MM.1S (cell line): Measurements from ENCODE around the gene TBC1D7.

Experiments
- DNase-seq: peaks from one replicate; pipeline ENCODE4 v3.0.0-alpha.2; 2015
- H2AFZ ChIP-seq: fragments of 300-600 bp; sonication (generic); 2 replicates; pipeline ENCODE4 v1.6.0; 2016; ENCODE audit warnings: antibody characterized with exemption, low read length
- H3F3A ChIP-seq: fragments of 300-600 bp; sonication (generic); 2 replicates; pipeline ENCODE4 v1.6.1; 2016; ENCODE audit warnings: mild to moderate bottlenecking, antibody characterized with exemption, low read length, moderate library complexity, mixed read lengths; ENCODE audit not compliant: insufficient read depth
- H3K27ac ChIP-seq: fragments of 300-600 bp; sonication (generic); 2 replicates; pipeline ENCODE4 v1.5.1; 2016; ENCODE audit warnings: mild to moderate bottlenecking, low read length
- H3K27me3 ChIP-seq: fragments of 300-600 bp; sonication (generic); replicated peaks from 2 replicates; pipeline ENCODE4 v1.6.0; 2016; ENCODE audit warnings: low read length; ENCODE audit not compliant: insufficient read depth
- H3K36me3 ChIP-seq: fragments of 300-600 bp; sonication (generic); replicated peaks from 2 replicates; pipeline ENCODE4 v1.6.1; 2016; ENCODE audit warnings: mild to moderate bottlenecking, low read length, mixed read lengths; ENCODE audit not compliant: insufficient read depth
- H3K4me1 ChIP-seq: fragments of 300-600 bp; sonication (generic); 2 replicates; pipeline ENCODE4 v1.6.1; 2016; ENCODE audit warnings: low read length, mixed read lengths
- H3K4me2 ChIP-seq: fragments of 300-600 bp; sonication (generic); 2 replicates; pipeline ENCODE4 v1.6.0; 2016; ENCODE audit warnings: low read depth, low read length
- H3K4me3 ChIP-seq: fragments of 300-600 bp; sonication (generic); 2 replicates; pipeline ENCODE4 v1.5.1; 2016; ENCODE audit warnings: low read length, mixed read lengths
- H3K79me2 ChIP-seq: fragments of 300-600 bp; sonication (generic); 2 replicates; pipeline ENCODE4 v1.6.1; 2016; ENCODE audit warnings: mixed run types, low read length, mixed read lengths
- H3K9ac ChIP-seq: fragments of 300-600 bp; sonication (generic); 2 replicates; pipeline ENCODE4 v1.6.1; 2016; ENCODE audit warnings: low read length, mixed read lengths
- H3K9me2 ChIP-seq: fragments of 300-600 bp; sonication (generic); replicated peaks from 2 replicates; pipeline ENCODE4 v1.6.1; 2016; ENCODE audit warnings: mild to moderate bottlenecking, low read length, mixed read lengths; ENCODE audit not compliant: insufficient read depth
- H3K9me3 ChIP-seq: fragments of 300-600 bp; sonication (generic); replicated peaks from 2 replicates; pipeline ENCODE4 v1.6.1; 2016; ENCODE audit warnings: mild to moderate bottlenecking, low read length, mixed read lengths; ENCODE audit not compliant: insufficient read depth
- H4K20me1 ChIP-seq: fragments of 300-600 bp; sonication (generic); 2 replicates; pipeline ENCODE4 v1.6.1; 2016; ENCODE audit warnings: mild to moderate bottlenecking, low read length, moderate library complexity, mixed read lengths; ENCODE audit not compliant: insufficient read depth
- EZH2 ChIP-seq: fragments of 300-600 bp; sonication (generic); optimal IDR thresholded peaks from 2 replicates; pipeline ENCODE3; 2017; ENCODE audit warnings: low read depth, mild to moderate bottlenecking, antibody characterized with exemption, low read length, mixed read lengths
- EZH2phosphoT487 ChIP-seq: fragments of 300-600 bp; sonication (generic); IDR thresholded peaks from 2 replicates; pipeline ENCODE4 v1.6.1; 2018; ENCODE audit warnings: antibody characterized with exemption, low read length
- TF ChIP-seq, protein P1 (sequence below): fragments of 300-600 bp; sonication (generic); IDR thresholded peaks from 2 replicates; pipeline ENCODE4 v1.5.1; 2016; ENCODE audit warnings: antibody characterized with exemption, low read length, mixed read lengths

TBC1D7 gene

DNA sequence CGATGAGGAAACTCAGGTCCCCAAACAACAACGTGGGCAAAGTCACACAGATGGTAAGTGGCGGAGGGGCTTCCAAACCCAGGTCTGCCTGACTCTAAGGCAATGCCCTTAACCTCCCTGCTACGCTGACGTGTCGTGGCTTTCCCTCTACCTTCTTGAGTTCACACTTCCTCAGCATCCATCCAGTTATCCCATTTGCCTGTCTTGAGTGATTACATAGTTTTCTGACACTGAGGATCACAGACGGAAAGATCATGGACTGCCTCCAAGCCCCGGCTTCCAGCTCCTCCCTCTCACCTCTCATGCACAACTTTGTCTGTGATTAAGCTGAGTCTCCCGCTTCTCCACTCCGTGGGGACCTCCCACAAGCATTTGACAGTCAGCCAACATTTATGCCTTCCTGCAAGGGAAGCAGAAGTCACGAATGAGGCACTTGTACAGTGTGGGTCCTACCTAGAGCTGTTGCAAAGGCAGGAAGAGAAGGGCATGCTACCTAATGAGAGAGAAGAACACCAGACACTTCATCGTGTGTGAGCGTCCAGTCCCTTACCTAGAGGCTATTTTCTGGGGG lies 33.8 kb downstream of the TBC1D7 start:
- Histone ChIP-seq H3K9me2 (no peaks in the 10 kb centered on the region), H3K4me1 (no peaks in the 10 kb centered on the region), H3F3A (no peaks in the 10 kb centered on the region), H3K27me3 (no peaks in the 10 kb centered on the region), H4K20me1 (no peaks in the 10 kb centered on the region), H3K4me2 (no peak overlapping the region), H3K9ac (no peak overlapping the region), H3K36me3 (no peaks in the 10 kb centered on the region), H2AFZ (no peak overlapping the region), H3K79me2 (no peaks in the 10 kb centered on the region), H3K27ac (no peak overlapping the region), H3K9me3 (no peaks in the 10 kb centered on the region), H3K4me3 (no peak overlapping the region)
- no peak for DNase-seq
- TF ChIP-seq, protein P1, sequence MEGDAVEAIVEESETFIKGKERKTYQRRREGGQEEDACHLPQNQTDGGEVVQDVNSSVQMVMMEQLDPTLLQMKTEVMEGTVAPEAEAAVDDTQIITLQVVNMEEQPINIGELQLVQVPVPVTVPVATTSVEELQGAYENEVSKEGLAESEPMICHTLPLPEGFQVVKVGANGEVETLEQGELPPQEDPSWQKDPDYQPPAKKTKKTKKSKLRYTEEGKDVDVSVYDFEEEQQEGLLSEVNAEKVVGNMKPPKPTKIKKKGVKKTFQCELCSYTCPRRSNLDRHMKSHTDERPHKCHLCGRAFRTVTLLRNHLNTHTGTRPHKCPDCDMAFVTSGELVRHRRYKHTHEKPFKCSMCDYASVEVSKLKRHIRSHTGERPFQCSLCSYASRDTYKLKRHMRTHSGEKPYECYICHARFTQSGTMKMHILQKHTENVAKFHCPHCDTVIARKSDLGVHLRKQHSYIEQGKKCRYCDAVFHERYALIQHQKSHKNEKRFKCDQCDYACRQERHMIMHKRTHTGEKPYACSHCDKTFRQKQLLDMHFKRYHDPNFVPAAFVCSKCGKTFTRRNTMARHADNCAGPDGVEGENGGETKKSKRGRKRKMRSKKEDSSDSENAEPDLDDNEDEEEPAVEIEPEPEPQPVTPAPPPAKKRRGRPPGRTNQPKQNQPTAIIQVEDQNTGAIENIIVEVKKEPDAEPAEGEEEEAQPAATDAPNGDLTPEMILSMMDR, result no peak
- TF ChIP-seq EZH2 (no peak), EZH2phosphoT487 (no peak)

DNA sequence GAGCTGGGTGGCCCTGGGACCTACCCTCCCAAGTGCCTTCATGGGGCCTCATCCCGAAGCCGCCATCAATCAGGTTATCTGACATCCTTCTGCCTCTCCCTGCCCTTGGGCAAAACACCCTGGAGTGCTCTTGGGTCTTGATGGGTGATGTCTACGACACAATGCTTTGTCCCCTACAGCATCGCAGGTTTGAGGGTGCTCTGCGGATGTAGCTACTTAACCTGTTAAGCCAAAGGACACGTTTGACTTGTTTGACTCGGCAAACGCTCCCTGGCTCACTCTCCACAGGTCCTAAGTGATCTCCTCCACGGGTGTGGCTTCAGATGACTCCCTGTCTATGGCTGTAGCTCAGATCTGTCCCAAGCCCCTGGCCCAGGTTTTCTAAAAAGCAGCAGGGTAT lies 35.6 kb downstream of the TBC1D7 start:
- Histone ChIP-seq H3K27ac (no peak overlapping the region), H3F3A (no peaks in the 10 kb centered on the region), H3K9me3 (no peaks in the 10 kb centered on the region), H3K4me3 (no peak overlapping the region), H2AFZ (no peak overlapping the region), H3K4me2 (no peak overlapping the region), H3K27me3 (no peaks in the 10 kb centered on the region), H3K4me1 (no peaks in the 10 kb centered on the region), H3K9me2 (no peaks in the 10 kb centered on the region), H3K9ac (no peak overlapping the region), H3K79me2 (no peaks in the 10 kb centered on the region), H3K36me3 (peaks cover 1% of the 10 kb centered on the region; the same call in 1 of the 2 replicates), H4K20me1 (no peaks in the 10 kb centered on the region)
- no peak for DNase-seq
- no peak for TF ChIP-seq EZH2
- TF ChIP-seq EZH2phosphoT487, result no peak
- TF ChIP-seq, protein P1, result no peak

DNA sequence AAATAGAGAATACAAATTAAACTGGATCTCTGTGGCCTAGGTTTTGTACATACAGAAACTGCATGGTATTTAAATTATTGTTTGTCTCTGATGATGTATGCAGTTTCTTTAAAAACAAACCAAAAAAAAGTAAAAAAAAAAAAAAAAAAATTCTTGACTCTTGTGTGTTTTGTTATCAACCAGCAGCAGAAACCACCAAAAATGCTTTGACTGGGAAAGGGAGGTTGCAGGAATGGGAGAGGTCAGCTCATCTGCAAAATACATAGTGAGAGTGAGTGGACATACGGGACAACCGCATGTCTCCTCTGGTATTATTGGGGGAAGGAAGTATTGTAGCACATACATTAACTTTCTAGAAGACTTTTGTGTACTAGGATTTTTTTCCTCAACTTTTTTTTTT lies 38.0 kb downstream of the TBC1D7 start:
- TF ChIP-seq EZH2phosphoT487, result no peak
- H3K9me3 ChIP-seq, result no peaks in the 10 kb centered on the region
- H3K27ac ChIP-seq, result no peak overlapping the region
- H3F3A ChIP-seq, result no peaks in the 10 kb centered on the region
- H3K4me2 ChIP-seq, result no peak overlapping the region
- H3K9ac ChIP-seq, result no peak overlapping the region
- H3K27me3 ChIP-seq, result no peaks in the 10 kb centered on the region
- peaks cover 14% of the 10 kb centered on the region for H3K4me1 ChIP-seq
- peaks cover 16% of the 10 kb centered on the region for H3K36me3 ChIP-seq
- H2AFZ ChIP-seq, result no peak overlapping the region
- H4K20me1 ChIP-seq, result no peaks in the 10 kb centered on the region
- DNase-seq, result no peak
- no peaks in the 10 kb centered on the region for H3K79me2 ChIP-seq
- no peaks in the 10 kb centered on the region for H3K9me2 ChIP-seq
- no peak overlapping the region for H3K4me3 ChIP-seq

DNA sequence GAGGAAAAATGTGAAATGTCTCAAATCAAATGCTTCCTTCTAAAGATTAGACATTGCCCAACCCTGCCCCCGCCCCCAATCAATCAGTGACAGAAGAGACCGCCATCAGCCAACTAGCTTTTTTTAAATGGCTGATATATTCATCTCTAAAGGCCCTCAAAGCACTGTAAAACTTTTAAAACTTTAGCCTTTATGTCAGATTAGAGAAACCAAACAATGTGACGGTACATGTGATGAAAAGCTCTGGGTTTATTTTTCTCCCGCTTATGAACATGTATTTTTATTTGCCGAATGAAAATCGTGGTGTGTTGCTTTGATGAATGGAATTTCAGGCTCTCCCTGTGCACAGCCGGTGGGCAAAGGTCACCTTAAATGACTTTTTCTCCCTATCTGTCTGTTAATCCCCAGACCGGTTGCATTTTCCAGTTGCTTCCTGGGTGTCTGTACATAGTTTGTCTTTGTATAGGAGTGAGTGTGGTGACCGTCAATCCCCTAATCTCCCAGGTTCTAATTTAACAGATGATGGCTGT lies 38.5 kb downstream of the TBC1D7 start:
- Histone ChIP-seq H3K9ac (no peak overlapping the region), H3K27ac (no peak overlapping the region), H3K4me2 (no peak overlapping the region), H4K20me1 (no peaks in the 10 kb centered on the region), H3K9me2 (no peaks in the 10 kb centered on the region), H3K9me3 (no peaks in the 10 kb centered on the region), H3F3A (no peaks in the 10 kb centered on the region), H3K4me1 (peaks cover 15% of the 10 kb centered on the region), H3K79me2 (no peaks in the 10 kb centered on the region), H3K4me3 (no peak overlapping the region), H3K27me3 (no peaks in the 10 kb centered on the region), H3K36me3 (peaks cover 16% of the 10 kb centered on the region), H2AFZ (no peak overlapping the region)
- no peak for TF ChIP-seq EZH2
- TF ChIP-seq, protein P1, result no peak
- TF ChIP-seq EZH2phosphoT487, result no peak
- DNase-seq, result no peak
